ENCODE data around the gene NFATC2IP.
"Not testable (repeated sequence)": the region's sequence is repeated elsewhere in the genome, so short reads cannot be mapped to it uniquely, and the experiment has no call there.

Gene NFATC2IP

GRCh38 chr16:28974437-28975157, 23.9 kb downstream of the NFATC2IP start, which contains the start of gene SPNS1:
TSS of gene SPNS1 (plus strand) at chr16:28974778. CDS start at chr16:28975152, 374 bp downstream.
- peak; percentile 87 for DNase-seq

GRCh38 chr16:28975158-28975599, 24.4 kb downstream of the NFATC2IP start:
- DNase-seq, result no peak

GRCh38 chr16:28977703-28978662, 27.2 kb downstream of the NFATC2IP start:
- DNase-seq, result no peak

- not testable (repeated sequence) for DNase-seq
These were observed 29.6 kb downstream of the NFATC2IP start for GRCh38 chr16:28980330-28980729.

- no peak for DNase-seq
These were observed 30.2 kb downstream of the NFATC2IP start for GRCh38 chr16:28980929-28981328.

- DNase-seq, result peak; percentile 57
These were observed 30.8 kb downstream of the NFATC2IP start for GRCh38 chr16:28981517-28981916.

GRCh38 chr16:28982418-28982817, 31.7 kb downstream of the NFATC2IP start:
- no peak for DNase-seq

GRCh38 chr16:28982949-28983348, 32.2 kb downstream of the NFATC2IP start:
- DNase-seq, result no peak

- no peak for DNase-seq
These were observed 32.9 kb downstream of the NFATC2IP start for GRCh38 chr16:28983644-28984043.

- no peak for DNase-seq
These were observed 33.4 kb downstream of the NFATC2IP start for GRCh38 chr16:28984091-28984490.

- peak; percentile 85 for DNase-seq
These were observed 33.9 kb downstream of the NFATC2IP start, which contains the start of gene LAT for GRCh38 chr16:28984619-28985135. TSS of gene LAT (plus strand) at chr16:28985052. CDS start at chr16:28985418, 366 bp downstream.

- DNase-seq, result no peak
These were observed 34.7 kb downstream of the NFATC2IP start for GRCh38 chr16:28985211-28986041.

GRCh38 chr16:28986046-28986445, 35.3 kb downstream of the NFATC2IP start:
- no peak for DNase-seq

- DNase-seq, result no peak
These were observed 35.8 kb downstream of the NFATC2IP start for GRCh38 chr16:28986492-28986891.

GRCh38 chr16:28987170-28987853, 36.6 kb downstream of the NFATC2IP start:
- no peak for DNase-seq

- DNase-seq, result no peak
These were observed 38.6 kb downstream of the NFATC2IP start for GRCh38 chr16:28989363-28989762.

- peak; percentile 64 for DNase-seq
These were observed 39.8 kb downstream of the NFATC2IP start for GRCh38 chr16:28990375-28991040.

- DNase-seq, result no peak
These were observed 41.0 kb downstream of the NFATC2IP start for GRCh38 chr16:28991687-28992086.

- DNase-seq, result no peak
These were observed 41.8 kb downstream of the NFATC2IP start for GRCh38 chr16:28992496-28992895.

- no peak for DNase-seq
These were observed 48.1 kb downstream of the NFATC2IP start for GRCh38 chr16:28998837-28999236.

- no peak for DNase-seq
These were observed 48.8 kb downstream of the NFATC2IP start for GRCh38 chr16:28999577-28999976.
